Kidney glomerular epithelial cell (primary cell): ENCODE data around the gene ZNF19.
"Not testable (repeated sequence)": the region's sequence is repeated elsewhere in the genome, so short reads cannot be mapped to it uniquely, and the experiment has no call there.

Experiments used
- DNase-seq: peaks from one replicate; lab custom pipeline; 2025; lab: John Stamatoyannopoulos, UW

ZNF19 gene

GRCh38 chr16:71489122-71489521, at the start of gene ZNF19:
Gene ZNF19, minus strand, starts transcription at chr16:71489324. Its CDS starts 7,210 bp downstream, at chr16:71482114.
- no peak for DNase-seq

GRCh38 chr16:71537643-71538042, 48.5 kb upstream of the ZNF19 start:
- peak; percentile 28 for DNase-seq

GRCh38 chr16:71536752-71537499, 47.8 kb upstream of the ZNF19 start:
- DNase-seq = no peak

GRCh38 chr16:71532366-71532765, 43.2 kb upstream of the ZNF19 start:
- DNase-seq = no peak

- no peak for DNase-seq
These were observed 39.7 kb upstream of the ZNF19 start for GRCh38 chr16:71528863-71529262.

- DNase-seq = no peak
These were observed 39.1 kb upstream of the ZNF19 start for GRCh38 chr16:71528257-71528656.

- DNase-seq = peak; percentile 17
These were observed 37.0 kb upstream of the ZNF19 start, which contains the start of gene CHST4 for GRCh38 chr16:71526111-71526631. Gene CHST4, plus strand, starts transcription at chr16:71526426. Its CDS starts 10,252 bp downstream, at chr16:71536678.

- DNase-seq = no peak
These were observed 35.7 kb upstream of the ZNF19 start for GRCh38 chr16:71524566-71525553.

GRCh38 chr16:71520550-71520949, 31.4 kb upstream of the ZNF19 start:
- no peak for DNase-seq

GRCh38 chr16:71515026-71515425, 25.9 kb upstream of the ZNF19 start:
- no peak for DNase-seq

- DNase-seq = no peak
These were observed 25.4 kb upstream of the ZNF19 start for GRCh38 chr16:71514476-71514875.

GRCh38 chr16:71513302-71513701, 24.2 kb upstream of the ZNF19 start:
- no peak for DNase-seq

GRCh38 chr16:71507061-71507460, 17.9 kb upstream of the ZNF19 start:
- DNase-seq = no peak

GRCh38 chr16:71504901-71505300, 15.8 kb upstream of the ZNF19 start:
- no peak for DNase-seq

- DNase-seq = not testable (repeated sequence)
These were observed 14.9 kb upstream of the ZNF19 start for GRCh38 chr16:71504051-71504450.

GRCh38 chr16:71501547-71501946, 12.4 kb upstream of the ZNF19 start:
- peak; percentile 47 for DNase-seq

GRCh38 chr16:71500964-71501363, 11.8 kb upstream of the ZNF19 start:
- no peak for DNase-seq

GRCh38 chr16:71499775-71500364, 10.7 kb upstream of the ZNF19 start:
- DNase-seq = peak; percentile 37

GRCh38 chr16:71498031-71498430, 8.9 kb upstream of the ZNF19 start:
- DNase-seq = no peak

GRCh38 chr16:71493213-71493612, 4.1 kb upstream of the ZNF19 start:
- no peak for DNase-seq

GRCh38 chr16:71492786-71493185, 3.7 kb upstream of the ZNF19 start:
- no peak for DNase-seq

GRCh38 chr16:71491054-71491453, 1.9 kb upstream of the ZNF19 start:
- DNase-seq = no peak
